Measurements from ENCODE around the gene CHST8.

Gene CHST8

DNA sequence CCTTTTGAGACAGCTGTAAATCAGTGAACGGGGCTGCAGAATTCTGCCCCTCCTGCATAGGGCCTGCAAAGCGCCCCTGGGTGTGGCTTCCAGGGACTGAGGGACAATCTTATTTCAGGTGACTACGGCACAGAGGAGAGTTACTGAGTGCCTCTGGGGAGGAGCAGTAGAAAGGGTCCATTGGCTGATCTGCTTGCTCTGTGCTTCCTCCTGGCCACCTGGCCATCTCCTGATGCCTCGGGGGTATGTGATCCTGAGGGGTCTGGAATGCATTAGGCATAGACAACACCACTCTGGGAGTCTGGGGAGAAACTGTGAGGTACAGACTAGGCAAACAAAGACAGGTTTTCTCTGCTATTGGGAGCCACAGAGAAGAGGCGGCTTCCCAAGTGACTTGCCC is 177.7 kb downstream of the CHST8 start:
- no peak for DNase-seq

DNA sequence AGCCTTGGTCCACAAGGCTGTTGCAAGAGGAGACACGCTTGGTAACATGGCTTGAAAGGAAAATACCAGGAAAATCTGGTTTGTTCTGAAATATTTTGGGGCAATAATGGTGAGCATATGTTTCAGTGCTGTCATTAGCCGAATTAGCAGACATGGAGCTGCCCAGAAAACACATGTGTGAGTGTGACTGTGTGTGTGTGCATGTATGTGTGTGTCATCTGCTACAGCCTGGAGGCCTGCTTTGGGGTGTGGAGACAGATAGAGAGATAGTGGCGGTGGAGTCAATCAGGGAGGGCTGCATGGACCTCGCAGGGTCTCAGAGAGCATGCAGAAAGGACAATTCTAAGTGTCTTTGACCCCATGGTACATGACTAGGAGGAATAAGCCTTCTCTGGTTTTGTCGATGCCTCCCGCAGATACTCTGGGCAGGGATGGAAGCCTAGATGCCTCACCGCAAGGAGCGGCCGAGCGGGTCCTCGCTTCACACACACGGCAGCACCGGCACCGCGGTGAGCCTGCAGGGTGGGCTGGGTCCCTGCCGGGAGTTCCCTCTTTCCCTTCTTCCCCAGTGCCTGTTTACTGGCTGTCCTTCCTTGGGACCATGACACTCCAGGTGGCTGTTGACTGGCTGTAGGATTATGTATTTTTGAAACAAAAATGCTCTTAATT is 178.4 kb downstream of the CHST8 start:
- no peak for DNase-seq

DNA sequence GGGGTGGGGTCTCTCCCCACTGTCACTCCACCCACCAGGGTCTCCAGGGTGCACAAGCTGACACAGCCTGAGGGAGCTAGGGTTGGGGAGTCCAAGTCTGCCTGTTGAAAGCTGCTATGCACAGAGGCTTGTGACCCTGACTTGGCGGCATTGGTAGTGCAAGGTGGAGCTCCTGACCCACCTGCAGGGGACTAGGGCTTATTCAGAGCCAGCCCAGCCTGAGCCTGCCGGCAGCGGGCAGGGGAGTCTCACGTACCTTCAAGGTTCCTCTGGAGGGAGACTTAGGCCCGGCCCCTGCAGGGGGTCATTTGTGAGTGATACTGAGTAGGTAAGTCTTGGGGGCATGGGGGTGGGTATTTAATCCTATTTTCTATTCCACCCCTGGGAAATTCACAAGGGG is 179.7 kb downstream of the CHST8 start:
- no peak for DNase-seq

DNA sequence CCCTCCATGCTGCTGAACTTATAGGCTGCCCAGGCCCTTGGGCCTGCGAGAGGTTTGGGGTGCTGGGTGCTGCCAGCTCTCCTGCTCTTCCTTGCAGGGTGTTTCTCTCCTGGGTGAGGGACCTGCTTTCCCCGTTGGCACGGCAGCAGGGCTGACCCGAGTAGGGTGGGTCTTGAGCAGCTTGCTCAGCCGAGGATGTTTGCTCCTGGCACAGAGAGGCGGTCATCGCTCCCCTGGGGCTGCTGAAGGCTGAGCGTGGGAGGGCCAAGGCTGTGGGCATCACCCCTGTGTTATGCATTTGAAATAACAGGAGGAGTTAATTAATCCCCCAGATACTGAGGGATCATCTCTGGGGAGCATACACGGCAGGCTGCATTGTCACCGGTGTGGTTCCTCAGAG is 180.2 kb downstream of the CHST8 start:
- DNase-seq, result no peak

- DNase-seq, result no peak
Measured at GRCh38 chr19:33802801-33803200, 181.0 kb downstream of the CHST8 start.

GRCh38 chr19:33803383-33803782 is 181.6 kb downstream of the CHST8 start:
- no peak for DNase-seq

GRCh38 chr19:33804021-33804799 is 182.5 kb downstream of the CHST8 start:
- no peak for DNase-seq

- DNase-seq, result no peak
Measured at GRCh38 chr19:33805313-33805712, 183.6 kb downstream of the CHST8 start.

DNA sequence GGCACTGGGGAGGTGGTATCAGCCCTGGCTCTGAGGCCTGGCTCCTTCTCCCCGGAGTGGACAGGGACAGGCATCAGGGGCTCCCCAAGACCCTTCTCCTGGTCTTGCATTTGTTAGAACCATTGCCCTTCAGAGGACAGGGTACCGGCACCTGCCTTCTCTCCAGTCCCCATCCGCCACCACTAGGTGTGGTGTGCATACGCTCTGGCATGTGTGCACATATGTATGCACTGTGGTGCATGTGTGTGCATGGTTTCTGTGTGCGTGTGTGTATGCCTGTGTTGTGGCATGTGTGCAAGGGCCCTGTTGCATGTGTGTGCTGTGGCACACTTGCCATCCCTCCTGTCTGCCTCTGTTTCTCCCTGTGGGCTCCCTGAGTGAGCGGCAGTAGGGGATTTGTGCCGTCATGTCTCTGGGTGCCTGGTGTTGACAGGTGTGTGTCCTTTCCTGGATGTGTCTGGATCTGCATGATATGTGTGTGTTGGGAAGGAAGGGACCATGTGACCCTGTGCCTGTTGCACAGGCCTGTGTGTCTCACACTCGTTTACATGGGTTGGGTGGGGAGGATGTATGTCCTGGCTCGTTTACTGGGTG is 184.2 kb downstream of the CHST8 start:
- DNase-seq, result no peak

- no peak for DNase-seq
Measured at GRCh38 chr19:33806434-33806881, 184.7 kb downstream of the CHST8 start.

- DNase-seq, result no peak
Measured at GRCh38 chr19:33808399-33808798, 186.6 kb downstream of the CHST8 start.

GRCh38 chr19:33809960-33810359 is 188.2 kb downstream of the CHST8 start:
- no peak for DNase-seq

- DNase-seq, result no peak
Measured at GRCh38 chr19:33810821-33811220, 189.1 kb downstream of the CHST8 start.

GRCh38 chr19:33811246-33811645 is 189.5 kb downstream of the CHST8 start:
- no peak for DNase-seq

- no peak for DNase-seq
Measured at GRCh38 chr19:33811736-33812387, 190.1 kb downstream of the CHST8 start.

- DNase-seq, result no peak
Measured at GRCh38 chr19:33812388-33813330, 190.9 kb downstream of the CHST8 start.

DNA sequence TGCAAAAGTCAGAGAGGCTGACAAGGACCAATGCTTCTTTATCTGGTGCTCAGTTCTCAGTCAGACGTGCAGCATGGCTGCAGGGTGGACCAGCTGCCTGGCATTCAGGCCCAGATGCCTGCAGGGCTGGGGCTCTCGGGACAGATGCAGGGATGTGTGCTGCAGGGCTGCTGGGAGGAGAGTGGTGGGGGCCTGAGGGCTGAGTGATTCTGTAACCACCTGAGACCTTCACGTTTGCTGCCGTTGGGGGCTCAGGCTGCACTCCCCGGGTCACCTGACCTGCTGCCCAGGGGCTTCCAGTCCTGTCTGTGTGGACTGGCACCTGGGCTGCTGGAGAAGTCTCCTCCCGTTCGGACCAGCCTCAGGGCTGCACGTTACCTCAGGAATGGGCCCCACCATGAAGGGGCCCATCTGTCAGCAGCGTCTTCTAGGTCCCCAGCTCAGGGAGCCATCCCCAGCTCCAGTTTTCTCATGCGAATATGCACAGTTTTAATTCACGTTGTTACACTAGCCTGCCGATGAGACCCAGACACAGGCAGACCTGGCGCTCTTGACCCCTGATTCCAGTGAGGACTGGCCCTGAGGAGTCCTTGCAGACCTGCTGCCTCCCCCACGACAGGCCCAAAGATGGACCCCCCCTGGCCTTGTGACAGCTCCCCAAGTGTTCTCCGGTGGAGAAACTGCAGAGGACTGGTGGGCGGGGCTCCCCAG is 191.8 kb downstream of the CHST8 start:
- no peak for DNase-seq

- DNase-seq, result no peak
Measured at GRCh38 chr19:33814181-33815165, 192.7 kb downstream of the CHST8 start.

DNA sequence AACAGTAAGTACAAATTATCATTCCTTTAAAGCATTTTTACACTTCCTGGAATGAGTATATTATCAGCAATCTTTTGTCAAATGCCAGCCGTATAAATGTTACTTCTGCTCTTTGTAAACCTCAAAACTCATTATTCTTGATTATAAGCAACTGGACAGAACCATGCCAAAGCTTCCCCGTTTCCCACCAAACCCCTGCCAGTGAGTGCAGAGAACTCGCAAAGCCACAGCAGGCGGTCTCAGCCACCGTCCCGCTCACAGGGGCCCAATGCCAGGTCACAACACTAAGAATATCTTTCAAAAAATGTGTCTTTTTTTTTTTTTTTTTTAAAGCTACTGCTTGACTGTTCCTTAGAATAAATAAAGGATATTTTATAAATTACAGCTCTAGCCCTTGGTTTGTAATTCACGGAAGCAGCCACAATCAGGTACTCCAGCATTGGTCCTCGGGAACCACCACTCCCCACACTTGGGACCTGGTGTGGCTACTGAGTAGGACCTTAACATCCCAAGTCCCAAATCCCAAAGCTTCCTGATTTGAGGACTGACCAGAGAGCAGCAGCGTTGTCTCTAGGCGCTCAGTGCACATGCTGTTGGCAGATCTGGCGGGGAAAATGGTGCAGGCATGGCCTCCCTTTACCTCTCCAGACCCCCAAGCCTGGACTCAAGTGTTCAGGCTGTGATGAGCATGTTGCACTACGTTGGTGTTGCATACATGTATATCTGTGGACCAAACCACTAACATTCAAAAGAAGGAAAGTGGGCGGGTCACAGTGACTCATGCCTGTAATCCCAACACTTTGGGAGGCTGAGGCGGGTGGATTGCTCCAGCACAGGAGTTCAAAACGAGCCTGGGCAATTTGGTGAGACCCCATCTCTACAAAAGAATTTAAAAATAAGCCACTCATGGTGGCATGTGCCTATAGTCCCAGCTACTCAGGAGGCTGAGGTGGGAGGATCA is 193.9 kb downstream of the CHST8 start:
- peak; percentile 56 to 59 for DNase-seq

All from inflammatory macrophage treated with lipopolysaccharide for 1 hour (primary cell).